HG03097 (cell line): Measurements from ENCODE around the gene TREM1.

Experiments used
- ATAC-seq: cut with Tn5 transposase; IDR thresholded peaks from one replicate; pipeline ENCODE4 v1.9.1; 2021; ENCODE audit not compliant: unreplicated experiment, low FRiP score

Gene TREM1

DNA sequence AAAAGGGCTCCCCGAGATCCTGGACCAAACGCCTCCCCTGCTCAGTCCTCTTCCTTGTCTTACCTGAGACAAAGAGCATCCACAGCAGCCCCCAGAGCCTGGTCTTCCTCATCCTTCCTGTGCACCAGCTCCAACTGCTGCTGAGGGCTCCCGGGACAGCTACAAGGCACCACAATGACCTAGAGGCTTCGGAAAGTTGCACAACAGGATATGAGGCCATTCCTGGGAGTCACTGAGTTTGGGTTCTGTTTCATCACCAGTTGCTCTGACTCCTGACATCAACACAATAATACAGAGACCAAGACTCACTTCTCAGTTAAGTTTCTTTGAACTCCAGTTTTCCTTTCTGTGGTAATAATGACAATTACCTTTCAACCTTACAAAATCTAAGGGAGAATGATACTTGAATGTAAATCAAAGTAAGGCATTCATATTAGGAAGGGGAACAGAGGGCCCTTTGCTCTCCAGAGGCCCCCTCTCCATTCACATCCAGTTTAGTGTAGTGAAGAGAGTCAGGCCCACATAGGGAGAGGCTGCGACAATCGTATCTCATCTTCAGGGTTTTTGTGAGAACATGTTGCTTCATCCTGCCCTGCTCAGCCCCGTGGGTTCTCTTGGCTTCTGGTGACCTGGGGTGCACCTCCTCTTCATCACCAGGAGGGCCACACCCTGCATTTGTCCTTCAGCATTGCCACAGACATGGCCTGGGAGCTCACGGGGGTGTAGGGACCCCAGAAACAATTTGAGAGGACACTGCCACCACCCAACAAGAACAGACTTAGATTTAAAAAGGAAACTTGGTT lies at the start of gene TREM1:
TREM1 (minus strand) TSS at position 139 of the 803 bp plus-strand sequence; CDS start at position 112, 27 bp downstream.
- ATAC-seq, result no peak

DNA sequence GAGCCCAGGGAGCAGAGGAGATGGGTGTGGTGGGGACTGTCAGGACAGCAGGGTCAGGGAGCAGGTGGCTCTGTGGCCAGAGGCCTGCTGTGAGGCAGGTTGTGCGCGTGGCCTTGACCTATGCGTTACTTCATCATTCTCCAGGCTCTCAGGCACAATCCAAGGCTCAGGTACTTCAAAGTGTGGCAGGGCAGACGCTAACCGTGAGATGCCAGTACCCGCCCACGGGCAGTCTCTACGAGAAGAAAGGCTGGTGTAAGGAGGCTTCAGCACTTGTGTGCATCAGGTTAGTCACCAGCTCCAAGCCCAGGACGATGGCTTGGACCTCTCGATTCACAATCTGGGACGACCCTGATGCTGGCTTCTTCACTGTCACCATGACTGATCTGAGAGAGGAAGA lies 49.5 kb upstream of the TREM1 start:
- no peak for ATAC-seq

DNA sequence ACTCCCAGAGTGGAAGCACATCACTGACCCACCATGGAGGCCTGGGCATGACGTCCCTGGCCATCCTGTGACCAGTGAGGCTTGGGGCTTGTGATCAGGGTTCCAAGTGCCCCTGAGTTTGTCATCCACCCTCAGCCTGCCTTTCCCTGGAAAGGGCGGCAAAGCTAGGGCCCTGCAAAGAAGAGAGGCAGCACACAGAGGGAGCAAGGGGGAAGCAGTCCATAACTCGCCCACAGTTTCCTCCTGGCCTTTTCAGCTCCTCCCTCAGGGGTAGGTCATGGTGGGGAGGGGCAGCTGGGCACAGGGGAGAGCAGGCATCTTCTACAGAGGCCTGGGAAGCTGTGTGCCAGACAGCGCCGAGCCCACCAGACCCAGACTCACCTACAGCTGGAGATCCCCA lies 48.8 kb upstream of the TREM1 start, which contains the start of gene NCR2:
NCR2 (plus strand) TSS at position 313 of the 400 bp plus-strand sequence. CDS start 269 bp downstream, outside the sequence.
- ATAC-seq, result no peak

DNA sequence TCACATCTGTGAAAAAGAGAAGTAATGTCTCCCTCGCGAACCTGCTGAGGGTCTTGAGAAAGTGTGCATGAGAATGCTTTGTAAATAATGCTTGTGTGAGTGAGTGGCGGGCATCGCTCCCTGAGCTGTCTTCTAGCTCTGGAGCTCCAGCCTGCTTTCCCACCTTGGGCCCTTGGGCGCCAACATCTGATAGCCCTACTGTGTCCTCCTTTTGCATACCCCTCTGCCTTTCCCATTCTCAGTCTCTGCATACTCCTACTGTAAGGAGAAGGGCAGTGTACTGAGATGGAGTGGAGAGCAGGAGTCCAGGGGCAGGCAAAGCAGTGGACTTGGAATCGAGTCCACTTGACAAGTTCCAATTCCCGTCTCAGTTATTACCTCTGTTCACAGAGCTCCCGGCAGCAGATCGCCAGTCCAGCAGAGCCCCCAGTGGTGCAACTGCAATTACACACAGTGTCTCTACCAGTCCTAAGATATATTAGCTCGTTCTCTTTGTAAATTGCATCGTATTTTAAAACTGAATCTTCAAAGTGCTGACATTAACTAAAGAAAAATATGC lies 48.1 kb upstream of the TREM1 start:
- ATAC-seq, result no peak

DNA sequence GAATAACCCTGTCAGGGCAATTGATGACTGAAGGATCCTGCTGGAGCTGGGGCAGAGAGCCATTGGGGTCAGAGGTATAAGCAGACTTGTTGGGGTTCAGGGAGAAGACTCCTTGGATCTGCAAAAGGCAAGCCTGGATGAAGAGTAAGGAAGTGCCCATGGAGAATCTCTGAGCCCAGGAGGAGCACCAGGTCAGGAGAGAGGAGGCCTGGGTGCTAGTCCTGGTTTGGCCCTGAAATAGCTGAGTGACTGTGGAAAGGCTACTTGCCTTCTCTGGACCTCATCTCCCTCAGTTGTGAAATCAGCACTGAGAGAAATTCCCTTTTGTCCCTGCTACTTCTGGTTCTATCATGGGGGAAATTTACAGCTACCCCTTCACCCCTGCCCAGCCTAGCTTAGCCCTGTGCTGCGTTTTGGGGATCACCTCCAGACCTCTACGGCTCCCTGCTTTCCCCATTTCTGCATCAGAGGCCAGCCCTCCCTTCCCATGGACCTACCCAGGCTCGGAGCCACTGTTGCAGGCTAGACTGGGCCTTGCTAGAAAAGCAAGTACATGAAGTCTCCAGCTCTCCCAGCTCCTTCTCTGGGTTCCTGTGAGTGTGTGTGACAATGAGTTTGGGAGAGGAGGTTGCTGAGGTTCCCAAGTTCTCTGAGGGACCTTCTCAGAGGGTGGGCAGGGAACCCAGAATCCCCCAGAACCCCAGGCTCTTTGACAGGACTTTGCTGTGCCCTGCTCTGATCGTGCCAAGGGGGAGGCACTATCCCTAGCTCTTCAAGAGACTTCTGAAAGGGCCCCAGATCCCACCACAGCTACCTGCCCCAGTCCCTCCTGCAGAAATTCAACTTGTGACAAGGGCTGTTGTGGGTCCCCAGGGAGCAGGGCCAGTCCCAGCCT lies 46.6 kb upstream of the TREM1 start:
- no peak for ATAC-seq

DNA sequence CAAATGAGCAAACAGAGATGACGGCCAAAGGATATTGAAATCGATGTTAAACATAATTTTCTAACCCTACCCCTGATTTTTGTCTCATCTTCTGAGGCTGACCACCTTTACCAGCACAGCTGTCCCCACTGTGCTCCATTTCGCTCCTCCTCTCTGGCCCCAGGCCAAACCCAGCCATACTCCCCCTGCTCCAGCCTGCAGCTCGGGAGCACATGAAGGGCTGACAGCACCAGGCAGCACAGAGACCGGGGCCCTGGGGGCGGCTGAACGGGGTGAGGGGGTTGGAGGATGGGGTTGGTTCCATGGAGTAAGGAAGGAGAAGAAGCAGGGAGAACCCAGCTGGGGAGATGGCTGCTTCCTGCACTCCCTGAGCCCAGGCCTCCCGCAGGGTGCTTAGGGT lies 45.8 kb upstream of the TREM1 start:
- no peak for ATAC-seq

DNA sequence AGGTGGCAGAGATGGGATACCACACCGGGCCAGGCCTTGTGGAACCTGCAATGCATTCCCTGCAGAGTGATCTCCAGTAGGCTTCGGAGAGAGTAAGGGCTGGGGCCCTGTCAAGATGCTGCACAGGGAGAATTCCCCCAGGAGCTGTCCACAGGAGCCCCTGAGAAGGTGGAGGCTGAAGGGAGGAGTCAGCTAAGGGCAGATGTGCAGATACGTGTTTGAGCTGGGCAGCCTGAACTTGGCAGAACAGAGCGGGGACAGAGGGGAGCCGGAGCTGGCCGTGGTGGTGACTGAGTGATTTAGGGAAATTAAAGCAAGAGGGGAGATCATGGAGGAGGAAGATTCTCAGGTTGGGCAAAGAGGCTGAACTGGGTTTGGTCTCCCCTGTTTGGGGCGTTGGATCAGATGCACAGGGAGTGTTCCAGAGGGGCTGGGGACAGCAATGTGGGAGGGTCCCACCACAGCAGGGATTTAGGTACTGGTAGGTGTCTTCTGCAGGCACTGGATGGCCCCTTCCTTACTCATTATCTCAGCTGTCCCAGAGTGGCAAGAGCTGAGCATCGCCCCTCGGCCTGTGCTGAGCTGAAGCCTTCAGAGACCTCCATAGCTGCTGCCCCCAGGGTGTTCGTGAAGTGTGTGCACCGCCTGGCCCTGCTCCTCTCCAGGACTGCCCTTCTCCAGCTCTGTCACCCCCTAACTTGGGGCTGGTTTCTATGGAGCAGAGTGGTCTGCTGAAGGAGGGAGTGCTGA lies 45.1 kb upstream of the TREM1 start:
- no peak for ATAC-seq

DNA sequence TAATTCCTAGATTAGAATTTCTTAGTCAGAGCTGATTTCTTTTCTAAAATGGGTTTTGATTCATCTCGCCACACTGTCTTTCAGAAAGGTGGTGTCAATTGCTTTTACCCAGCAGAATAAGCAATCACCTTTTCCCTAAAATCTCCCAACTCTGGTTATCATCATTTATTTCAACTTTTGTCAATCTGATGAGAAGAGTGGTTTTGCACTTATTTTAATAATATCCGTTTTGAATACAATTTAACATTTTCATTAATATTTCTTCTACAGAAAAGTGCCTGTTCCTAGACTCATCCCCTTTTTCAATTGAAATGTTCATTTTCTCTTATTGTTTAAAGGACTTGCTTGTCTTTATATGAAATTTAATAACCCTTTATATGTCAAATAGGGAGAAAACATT lies 40.7 kb upstream of the TREM1 start:
- no peak for ATAC-seq

DNA sequence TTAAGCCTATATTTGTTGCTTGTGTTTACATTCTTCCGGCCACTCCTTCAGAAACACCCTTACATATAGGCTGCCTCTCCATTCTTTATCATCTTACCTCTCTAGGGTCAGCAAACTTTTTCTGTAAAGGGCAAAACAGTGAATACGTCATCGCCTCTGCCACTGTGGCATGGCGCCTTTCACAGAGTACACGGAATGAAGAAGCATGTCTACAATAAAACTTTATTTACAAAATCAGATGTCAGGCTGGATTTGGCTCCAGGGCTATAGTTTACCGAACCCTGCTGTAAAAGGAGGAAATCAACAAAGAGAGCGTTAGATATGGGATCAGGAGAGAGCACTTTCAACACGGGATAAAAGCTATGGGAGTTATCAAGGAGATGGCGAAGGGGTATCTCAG lies 39.6 kb upstream of the TREM1 start:
- ATAC-seq, result no peak

DNA sequence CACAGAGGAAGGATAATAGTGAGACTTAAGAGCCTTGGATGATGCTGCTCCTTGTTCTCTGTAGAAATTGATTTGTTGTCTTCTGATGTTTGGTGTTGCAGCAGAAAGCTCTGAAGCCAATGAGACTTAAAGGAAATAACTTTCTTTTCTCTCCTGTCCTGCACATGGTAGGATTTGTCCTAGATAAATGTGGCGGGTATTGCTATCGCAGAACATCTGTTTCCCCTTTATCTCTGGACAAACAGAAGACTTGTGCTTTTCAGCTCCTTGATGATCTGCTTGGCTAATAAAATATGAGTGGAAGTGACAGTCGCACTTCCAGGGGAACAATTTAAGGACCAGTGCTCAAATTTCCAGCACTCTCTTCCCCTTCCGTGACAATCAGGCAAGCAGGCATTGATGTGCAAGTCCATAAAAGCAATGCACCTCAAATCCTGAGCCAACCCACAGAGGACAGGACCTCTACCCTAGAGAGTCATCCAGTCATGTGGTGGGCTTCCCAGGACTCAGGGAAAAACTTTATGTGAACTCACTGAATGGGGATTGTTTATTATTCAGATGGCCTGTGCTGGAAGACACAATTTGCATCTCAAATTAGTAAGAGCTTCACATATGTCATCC lies 39.1 kb upstream of the TREM1 start:
- ATAC-seq, result no peak

DNA sequence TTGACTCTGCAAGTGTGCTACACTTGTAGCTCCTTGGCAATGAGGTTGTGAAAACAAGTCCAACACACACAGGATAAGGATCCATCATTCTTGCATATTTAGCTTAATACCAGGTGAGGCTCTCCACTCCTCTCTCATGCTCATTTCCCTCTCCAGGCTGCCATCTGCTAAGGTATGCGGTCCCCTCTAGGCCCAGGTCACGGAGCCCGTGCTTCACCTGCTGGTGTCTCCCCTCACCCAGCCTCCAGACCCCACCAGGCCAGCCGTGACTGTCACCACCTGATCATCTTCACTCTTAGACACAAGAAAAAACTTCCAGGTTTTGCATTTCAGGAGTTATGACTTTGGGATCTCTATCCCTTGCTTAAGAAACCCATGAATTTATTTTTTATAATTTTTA lies 34.7 kb upstream of the TREM1 start:
- ATAC-seq, result no peak

DNA sequence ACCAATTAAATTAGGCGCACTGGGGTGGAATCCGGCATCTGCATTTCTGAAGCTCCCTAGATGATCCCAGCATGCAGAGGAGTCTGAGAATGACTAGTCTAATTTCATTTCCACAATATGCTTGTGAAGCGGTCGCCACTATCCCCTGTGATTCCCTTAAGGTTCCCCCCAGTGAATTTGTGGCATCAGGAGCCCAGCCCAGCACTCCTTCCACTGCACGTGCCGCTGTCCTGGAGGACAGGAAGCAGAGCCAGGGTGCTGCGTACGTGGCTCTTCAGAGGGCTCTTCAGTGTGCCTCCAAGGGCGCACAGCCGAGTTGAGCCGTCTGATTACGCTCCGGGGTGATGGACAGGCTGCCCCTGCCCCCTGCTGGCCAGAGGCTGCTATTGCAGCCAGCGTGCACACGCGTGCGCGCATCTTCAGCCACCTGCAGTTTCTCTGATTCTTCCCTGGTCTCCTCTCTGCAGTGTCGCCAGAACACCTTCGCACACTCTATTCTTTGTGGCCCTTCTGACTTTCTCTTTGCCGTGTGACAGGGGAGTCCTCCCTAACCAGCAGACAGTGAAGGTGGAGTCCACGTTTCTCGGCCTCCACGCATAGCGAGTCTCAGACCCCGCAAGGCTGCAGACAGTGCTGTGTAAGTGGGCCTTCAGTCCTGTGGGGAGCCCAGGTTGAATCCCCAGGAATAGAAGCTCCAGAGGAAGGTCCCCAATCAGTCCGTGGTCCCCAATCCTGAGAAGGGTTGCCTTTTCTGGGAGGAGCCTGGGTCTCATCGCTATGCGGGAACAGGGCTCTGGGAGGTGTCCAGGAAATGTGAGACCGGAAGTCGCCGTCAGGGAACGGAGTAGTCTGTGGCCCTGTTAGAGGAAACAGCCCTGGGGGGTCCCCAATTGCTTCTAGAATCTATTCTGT lies 32.4 kb upstream of the TREM1 start:
- ATAC-seq, result peak; percentile 68

DNA sequence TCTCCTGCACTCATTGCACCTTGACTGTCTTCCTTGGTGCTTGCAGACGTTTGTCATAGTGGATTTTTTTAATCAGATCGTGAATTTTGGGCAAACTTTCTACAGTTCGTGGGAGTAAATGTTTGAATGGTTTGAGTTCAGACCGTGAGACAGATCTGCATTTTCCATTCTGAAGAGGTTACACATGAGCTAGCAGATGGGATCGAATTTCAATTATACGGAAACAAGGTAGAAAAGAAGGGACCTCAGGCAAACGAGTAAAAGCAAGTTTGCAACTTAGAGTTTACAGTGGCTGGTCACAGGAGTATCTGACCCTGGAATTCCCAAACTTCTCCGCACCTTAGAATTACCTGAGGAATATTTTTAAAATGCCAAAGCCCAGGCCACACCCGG lies 31.8 kb upstream of the TREM1 start:
- no peak for ATAC-seq

DNA sequence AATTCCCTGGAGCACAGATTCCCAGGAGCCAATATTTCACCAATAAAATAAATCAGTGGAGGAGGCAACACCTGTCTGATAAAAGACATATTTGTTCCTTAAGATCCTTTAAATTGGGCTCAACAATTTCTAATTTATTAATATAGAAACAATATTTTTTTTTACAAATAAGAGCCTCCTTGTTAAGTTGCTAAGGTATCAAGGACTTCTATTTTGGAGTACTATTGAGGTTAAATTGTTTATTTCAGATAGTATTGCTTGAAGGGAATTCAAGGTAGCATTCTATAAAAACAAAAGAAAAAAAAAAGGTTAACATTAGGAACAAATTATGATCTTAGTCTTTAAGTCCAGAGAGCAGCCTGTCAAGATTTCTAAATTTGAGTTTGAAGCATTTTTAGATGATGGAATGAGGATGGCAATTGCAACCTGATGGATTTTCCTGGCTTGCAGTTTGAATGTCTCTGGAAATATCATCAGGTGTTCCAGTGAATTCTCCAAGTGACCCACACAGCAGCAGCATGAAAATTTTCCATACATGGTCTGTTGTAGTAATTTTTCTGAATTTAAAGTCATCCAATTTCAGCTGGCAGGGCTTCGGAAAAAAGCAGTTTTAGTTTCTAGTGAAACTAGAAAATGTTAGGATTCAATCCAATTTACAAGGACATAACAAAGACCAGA lies 29.6 kb upstream of the TREM1 start:
- no peak for ATAC-seq

DNA sequence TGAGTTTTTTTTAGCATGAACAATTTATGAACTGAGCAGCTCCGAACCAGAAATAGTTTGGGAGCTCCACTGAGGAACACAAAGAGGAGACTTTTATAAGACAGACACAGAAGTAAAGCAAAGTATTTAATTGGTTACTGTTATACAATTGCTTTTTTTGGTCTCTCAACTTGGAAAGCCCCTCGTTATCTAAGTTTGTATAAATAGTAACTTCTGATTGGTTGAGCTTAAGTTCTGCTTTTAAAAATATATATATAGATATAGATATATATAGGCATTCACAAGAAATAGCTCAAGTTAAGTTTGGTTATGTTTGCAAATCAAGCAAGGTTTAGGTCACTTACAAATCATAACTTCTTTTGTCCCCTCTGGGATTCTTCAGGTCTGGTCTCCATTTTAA lies 28.7 kb upstream of the TREM1 start:
- no peak for ATAC-seq

DNA sequence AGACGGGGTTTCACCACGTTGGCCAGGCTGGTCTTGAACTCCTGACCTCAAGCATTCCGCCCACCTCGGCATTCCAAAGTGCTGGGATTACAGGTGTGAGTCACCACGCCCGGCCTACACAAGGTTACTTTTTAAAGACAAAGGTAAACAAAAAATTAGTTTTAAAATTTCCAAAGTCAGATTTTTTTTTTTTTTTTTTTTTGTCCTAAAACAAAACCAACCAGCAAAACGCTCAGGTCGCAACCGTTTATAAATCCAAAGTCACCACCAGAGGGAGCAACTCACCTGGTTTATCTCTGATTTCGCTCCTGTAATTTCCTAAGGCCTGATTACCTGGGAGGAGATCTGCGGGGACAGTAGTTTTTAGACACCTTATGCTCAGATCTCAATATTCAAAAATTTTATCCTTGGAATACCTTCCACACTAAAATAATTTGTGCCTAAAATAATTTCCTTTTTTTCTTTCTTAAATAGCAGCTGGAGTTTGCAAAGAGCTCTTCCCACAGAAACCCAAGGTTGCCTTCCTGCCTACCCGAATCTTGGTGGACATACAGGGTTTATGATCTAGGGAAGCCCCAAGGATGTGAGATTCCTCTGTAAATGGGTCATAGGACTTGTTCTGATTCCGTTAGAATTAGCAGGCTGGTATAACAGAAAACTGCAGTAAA lies 19.8 kb upstream of the TREM1 start:
- no peak for ATAC-seq

DNA sequence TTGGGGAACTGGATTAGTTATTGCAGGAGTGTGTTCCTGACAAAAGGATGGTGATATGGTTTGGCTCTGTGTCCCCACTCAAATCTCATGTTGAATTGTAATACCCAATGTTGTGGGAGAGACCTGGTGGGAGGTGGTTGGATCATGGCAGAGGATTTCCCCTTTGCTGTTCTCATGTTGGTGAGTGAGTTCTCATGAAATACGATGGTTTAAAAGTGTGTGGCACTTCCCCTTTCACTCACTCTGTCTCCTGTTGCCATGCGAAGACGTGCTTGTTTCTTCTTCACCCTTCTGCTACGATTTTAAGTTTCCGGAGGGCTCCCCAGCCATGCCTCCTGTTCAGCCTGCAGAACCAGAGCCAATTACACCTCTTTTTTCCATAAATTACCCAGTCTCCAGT lies 16.2 kb upstream of the TREM1 start:
- ATAC-seq, result no peak
